ENCODE measurements around the gene CYP2B6.
"Not testable (repeated sequence)": the region's sequence is repeated elsewhere in the genome, so short reads cannot be mapped to it uniquely, and the experiment has no call there.

The CYP2B6 gene

DNA sequence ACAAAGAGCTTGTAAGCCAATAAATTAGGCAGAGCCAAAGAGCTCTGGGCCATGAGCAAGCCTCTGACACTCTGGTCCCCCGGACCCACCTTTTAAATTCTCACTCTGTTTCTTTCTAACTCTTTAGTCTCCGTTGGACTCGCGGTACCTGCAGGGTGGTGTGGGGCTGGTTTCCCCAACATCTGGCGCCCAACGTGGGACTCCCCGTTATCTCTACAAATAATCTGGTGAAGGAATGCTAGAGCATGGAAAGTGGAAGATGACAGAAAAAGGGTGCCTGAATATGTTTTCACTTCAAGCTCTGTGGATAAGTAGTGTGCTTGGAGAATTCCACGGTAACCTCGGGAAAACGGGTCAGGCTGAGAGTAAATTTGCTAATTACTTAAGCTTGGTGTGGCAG, 36.5 kb upstream of the CYP2B6 start:
- TF ChIP-seq, protein P1, sequence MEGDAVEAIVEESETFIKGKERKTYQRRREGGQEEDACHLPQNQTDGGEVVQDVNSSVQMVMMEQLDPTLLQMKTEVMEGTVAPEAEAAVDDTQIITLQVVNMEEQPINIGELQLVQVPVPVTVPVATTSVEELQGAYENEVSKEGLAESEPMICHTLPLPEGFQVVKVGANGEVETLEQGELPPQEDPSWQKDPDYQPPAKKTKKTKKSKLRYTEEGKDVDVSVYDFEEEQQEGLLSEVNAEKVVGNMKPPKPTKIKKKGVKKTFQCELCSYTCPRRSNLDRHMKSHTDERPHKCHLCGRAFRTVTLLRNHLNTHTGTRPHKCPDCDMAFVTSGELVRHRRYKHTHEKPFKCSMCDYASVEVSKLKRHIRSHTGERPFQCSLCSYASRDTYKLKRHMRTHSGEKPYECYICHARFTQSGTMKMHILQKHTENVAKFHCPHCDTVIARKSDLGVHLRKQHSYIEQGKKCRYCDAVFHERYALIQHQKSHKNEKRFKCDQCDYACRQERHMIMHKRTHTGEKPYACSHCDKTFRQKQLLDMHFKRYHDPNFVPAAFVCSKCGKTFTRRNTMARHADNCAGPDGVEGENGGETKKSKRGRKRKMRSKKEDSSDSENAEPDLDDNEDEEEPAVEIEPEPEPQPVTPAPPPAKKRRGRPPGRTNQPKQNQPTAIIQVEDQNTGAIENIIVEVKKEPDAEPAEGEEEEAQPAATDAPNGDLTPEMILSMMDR (IDR thresholded peaks at IDR 0.05; ENCODE audit: extremely low read depth, insufficient read depth, missing control alignments): no peak
- in situ Hi-C loops (cut with MboI; ENCODE audit: low pct_unique_long_range_greater_than_20kb, low sequenced_read_pairs, unreplicated experiment): no loop called here
- DNase-seq (ENCODE audit: low spot score): no peak

DNA sequence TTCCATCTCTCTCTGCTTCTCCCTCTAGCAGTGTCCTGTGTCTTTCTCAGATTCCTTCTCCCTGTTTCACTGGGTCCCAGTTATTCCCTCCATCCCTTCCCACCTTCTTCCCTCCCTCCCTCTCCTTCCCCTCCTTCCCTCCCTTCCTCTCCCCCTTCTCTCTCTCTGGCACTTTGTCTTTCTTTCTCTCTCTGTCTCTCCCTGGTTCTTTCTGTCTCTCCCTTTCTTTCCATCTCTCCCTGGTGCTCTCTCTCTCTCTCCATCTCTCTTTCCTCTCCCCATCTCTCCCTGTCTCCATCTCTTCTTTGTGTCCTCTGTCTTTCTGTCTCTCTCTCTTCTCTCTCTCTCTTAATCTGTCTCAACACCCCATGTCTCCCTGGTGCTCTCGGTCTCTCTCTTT, 31.7 kb upstream of the CYP2B6 start:
- no peak for DNase-seq (ENCODE audit: low spot score)
- in situ Hi-C loops (cut with MboI; ENCODE audit: low pct_unique_long_range_greater_than_20kb, low sequenced_read_pairs, unreplicated experiment): no loop called here
- TF ChIP-seq, protein P1 (IDR thresholded peaks at IDR 0.05; ENCODE audit: extremely low read depth, insufficient read depth, missing control alignments): no peak

DNA sequence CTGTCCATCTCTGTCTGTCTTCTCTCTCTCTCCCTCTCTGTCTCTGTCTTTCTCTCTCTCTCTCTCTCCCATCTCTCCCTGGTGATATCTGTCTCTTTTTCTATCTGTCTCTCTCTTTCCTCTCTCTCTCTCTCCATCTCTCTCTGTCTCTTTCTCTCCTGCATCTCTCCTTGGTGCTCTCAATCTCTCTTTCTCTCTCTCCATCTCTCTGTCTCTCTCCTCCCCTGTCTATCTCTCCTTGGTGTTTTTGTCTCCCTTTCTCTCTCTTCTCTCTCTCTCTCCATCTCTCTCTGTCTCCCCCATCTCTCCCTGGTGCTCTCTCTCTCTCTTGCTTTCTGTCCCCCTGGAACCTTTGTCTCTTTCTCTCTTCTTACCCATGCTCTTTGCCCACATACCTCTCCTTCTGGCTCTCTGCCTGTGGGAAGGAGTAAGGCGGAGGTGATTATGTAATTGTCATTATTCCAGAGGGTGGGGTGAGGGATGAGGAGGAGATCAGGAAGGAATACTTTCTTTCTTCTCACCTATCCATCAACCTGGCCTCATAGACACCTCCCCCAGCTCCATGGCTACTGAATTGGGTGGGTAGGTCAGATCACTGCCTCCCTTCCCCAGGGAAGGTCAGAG, 30.9 kb upstream of the CYP2B6 start:
- DNase-seq (ENCODE audit: low spot score): no peak
- in situ Hi-C loops (cut with MboI; ENCODE audit: low pct_unique_long_range_greater_than_20kb, low sequenced_read_pairs, unreplicated experiment): no loop called here
- TF ChIP-seq, protein P1 (IDR thresholded peaks at IDR 0.05; ENCODE audit: extremely low read depth, insufficient read depth, missing control alignments): no peak

DNA sequence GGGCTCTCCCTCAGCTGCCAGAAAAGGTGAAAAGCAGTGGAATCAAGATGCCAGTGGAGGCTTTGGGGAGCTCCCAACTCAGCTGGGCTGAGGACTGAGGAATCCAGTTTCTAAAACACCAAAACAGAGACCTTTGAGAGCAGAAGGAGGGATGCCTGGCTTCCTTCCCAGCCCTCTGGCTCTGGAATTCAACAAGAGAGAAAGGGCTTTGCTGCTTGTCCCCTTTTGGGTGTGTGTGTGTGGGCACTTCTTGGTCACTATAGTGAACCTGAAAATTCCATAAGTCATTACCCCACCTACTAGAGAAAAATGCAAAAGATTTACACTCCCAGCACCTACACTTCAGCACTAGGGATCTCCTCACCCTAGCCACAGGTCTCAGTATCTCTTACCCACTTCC, 30.3 kb upstream of the CYP2B6 start:
- no peak for DNase-seq (ENCODE audit: low spot score)
- TF ChIP-seq, protein P1 (IDR thresholded peaks at IDR 0.05; ENCODE audit: extremely low read depth, insufficient read depth, missing control alignments): no peak
- in situ Hi-C loops (cut with MboI; ENCODE audit: low pct_unique_long_range_greater_than_20kb, low sequenced_read_pairs, unreplicated experiment): no loop called here

DNA sequence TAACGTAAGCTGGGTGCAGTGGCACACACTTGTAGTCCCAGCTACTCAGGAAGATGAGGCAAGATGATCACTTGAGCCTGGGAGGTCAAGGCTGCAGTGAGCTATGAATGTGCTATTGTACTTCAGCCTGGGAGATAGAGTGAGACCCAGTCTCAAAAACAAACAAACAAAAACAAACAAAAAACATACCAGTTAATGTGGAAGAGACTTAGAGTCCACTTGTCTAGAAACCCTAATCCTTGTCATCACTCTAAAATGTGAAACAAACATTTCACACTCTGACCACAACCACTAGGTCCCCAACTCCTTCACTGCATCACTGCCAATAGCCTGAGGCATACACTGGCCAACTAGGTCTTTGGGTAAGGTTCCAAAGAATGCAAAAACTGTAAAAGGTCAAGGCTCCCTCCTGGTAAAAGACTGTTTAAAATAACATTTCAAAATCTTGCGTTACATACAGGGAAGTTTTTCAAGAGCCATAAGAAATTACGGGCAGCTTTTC, 28.6 kb upstream of the CYP2B6 start:
- no peak for DNase-seq (ENCODE audit: low spot score)
- TF ChIP-seq, protein P1 (IDR thresholded peaks at IDR 0.05; ENCODE audit: extremely low read depth, insufficient read depth, missing control alignments): no peak
- in situ Hi-C loops (cut with MboI; ENCODE audit: low pct_unique_long_range_greater_than_20kb, low sequenced_read_pairs, unreplicated experiment): no loop called here

DNA sequence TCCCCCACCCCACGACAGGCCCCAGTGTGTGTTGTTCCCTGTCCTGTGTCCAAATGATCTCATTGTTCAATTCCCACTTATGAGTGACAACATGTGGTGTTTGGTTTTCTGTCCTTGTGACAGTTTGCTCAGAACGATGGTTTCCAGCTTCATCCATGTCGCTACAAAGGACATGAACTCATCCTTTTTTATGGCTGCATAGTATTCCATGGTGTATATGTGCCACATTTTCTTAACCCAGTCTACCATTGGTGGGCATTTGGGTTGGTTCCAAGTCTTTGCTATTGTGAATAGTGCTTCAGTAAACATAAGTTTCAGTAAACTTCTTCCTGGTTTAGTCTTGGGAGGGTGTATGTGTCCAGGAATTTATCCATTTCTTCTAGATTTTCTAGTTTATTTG, 26.7 kb upstream of the CYP2B6 start:
- in situ Hi-C loops (cut with MboI; ENCODE audit: low pct_unique_long_range_greater_than_20kb, low sequenced_read_pairs, unreplicated experiment); DNase-seq (ENCODE audit: low spot score): not testable (repeated sequence)

DNA sequence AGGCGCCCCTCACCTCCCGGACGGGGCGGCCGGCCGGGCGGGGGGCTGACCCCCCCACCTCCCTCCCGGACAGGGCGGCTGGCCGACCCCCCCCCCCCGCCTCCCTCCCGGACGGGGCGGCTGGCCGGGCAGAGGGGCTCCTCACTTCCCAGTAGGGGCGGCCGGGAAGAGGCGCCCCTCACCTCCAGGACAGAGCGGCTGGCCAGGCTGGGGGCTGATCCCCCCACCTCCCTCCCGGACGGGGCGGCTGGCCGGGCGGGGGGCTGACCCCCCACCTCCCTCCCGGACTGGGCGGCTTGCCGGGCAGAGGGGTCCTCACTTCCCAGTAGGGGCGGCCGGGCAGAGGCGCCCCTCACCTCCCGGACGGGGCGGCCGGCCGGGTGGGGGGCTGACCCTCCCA, 25.7 kb upstream of the CYP2B6 start:
- DNase-seq (ENCODE audit: low spot score); in situ Hi-C loops (cut with MboI; ENCODE audit: low pct_unique_long_range_greater_than_20kb, low sequenced_read_pairs, unreplicated experiment): not testable (repeated sequence)

DNA sequence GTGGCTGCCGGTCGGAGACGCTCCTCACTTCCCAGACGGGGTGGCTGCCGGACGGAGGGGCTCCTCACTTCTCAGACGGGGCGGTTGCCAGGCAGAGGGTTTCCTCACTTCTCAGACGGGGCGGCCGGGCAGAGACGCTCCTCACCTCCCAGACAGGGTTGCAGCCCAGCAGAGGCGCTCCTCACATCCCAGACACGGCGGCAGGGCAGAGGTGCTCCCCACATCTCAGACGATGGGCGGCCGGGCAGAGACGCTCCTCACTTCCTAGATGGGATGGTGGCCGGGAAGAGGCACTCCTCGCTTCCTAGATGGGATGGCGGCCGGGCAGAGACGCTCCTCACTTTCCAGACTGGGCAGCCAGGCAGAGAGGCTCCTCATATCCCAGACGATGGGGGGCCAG, 24.5 kb upstream of the CYP2B6 start:
- in situ Hi-C loops (cut with MboI; ENCODE audit: low pct_unique_long_range_greater_than_20kb, low sequenced_read_pairs, unreplicated experiment); DNase-seq (ENCODE audit: low spot score): not testable (repeated sequence)

DNA sequence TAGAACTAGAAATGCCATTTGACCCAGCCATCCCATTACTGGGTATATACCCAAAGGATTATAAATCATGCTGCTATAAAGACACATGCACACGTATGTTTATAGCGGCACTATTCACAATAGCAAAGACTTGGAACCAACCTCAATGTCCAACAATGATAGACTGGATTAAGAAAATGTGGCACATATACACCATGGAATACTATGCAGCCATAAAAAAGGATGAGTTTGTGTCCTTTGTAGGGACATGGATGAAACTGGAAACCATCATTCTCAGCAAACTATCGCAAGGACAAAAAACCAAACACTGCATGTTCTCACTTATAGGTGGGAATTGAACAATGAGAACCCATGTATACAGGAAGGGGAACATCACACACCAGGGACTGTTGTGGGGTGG, 23.0 kb upstream of the CYP2B6 start:
- DNase-seq (ENCODE audit: low spot score); in situ Hi-C loops (cut with MboI; ENCODE audit: low pct_unique_long_range_greater_than_20kb, low sequenced_read_pairs, unreplicated experiment): not testable (repeated sequence)

DNA sequence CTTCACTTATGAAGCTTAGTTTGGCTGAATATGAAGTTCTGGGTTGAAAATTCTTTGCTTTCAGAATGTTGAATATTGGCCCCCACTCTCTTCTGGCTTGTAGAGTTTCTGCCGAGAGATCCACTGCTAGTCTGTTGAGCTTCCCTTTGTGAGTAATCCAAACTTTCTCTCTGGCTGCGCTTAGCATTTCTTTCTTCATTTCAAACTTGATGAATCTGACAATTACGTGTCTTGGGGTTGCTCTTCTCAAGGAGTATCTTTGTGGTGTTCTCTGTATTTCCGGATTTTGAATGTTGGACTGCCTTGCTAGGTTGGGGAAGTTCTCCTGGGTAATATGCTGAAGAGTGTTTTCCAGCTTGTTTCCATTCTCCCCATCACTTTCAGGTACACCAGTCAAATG, 21.4 kb upstream of the CYP2B6 start:
- in situ Hi-C loops (cut with MboI; ENCODE audit: low pct_unique_long_range_greater_than_20kb, low sequenced_read_pairs, unreplicated experiment): loop anchor here (10.0 kb wide), 1 partner anchor 175 kb away; no protein-coding TSS in a partner anchor
- not testable (repeated sequence) for DNase-seq (ENCODE audit: low spot score)

DNA sequence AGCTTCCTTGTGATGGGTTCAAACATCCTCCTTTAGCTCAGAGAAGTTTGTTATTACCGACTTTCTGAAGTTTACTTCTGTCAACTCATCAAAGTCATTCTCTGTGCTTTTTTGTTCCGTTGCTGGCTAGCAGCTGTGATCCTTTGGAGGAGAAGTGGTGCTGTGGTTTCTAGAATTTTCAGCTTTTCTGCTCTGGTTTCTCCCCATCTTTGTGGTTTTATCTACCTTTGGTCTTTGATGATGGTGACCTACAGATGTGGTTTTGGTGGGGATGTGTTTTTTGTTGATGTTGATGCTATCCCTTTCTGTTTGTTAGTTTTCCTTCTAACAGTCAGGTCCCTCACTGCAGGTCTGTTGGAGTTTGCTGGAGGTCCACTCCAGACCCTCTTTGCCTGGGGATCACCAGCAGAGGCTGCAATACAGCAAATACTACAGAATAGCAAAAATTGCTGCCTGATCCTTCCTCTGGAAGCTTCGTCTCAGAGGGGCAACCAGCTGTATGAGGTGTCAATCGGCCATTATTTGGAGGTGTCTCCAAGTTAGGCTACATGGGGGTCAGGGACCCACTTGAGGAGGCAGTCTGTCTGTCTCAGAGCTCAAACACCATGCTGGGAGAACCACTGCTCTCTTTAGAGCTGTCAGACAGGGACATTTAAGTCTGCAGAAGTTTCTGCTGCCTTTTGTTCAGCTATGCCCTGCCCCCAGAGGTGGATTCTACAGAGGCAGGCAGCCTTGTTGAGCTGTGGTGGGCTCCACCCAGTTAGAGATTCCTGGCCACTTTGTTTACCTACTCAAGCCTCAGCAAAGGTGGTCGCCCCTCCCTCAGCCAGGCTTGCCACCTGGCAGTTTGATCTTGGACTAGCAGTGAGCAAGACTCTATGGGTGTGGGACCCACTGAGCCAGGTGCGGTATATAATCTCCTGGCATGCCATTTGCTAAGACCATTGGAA, 20.4 kb upstream of the CYP2B6 start:
- not testable (repeated sequence) for DNase-seq (ENCODE audit: low spot score)
- in situ Hi-C loops (cut with MboI; ENCODE audit: low pct_unique_long_range_greater_than_20kb, low sequenced_read_pairs, unreplicated experiment): loop anchor here (10.0 kb wide), 1 partner anchor 174 kb away; no protein-coding TSS in a partner anchor
